Loucy (cell line): Measurements from ENCODE around the gene PIK3R1.

ENCODE experiments used
- H2AFZ ChIP-seq: fragments of 200-600 bp; sonication (generic); 2 replicates; pipeline ENCODE4 v1.6.0; 2016; ENCODE audit warnings: antibody characterized with exemption, mild to moderate bottlenecking, low read length, moderate library complexity
- H3F3A ChIP-seq: fragments of 200-600 bp; 2 replicates; pipeline ENCODE4 v1.6.0; 2016; ENCODE audit warnings: antibody characterized with exemption, low read depth, mild to moderate bottlenecking
- H3K27me3 ChIP-seq: fragments of 200-600 bp; sonication (generic); 2 replicates; pipeline ENCODE4 v1.6.1; 2014; ENCODE audit warnings: low read length, mild to moderate bottlenecking; ENCODE audit not compliant: insufficient read depth, poor library complexity, severe bottlenecking
- H3K36me3 ChIP-seq: fragments of 200-600 bp; sonication (generic); 2 replicates; pipeline ENCODE4 v1.6.1; 2016; ENCODE audit warnings: low read length; ENCODE audit not compliant: insufficient read depth
- H3K4me1 ChIP-seq: fragments of 200-600 bp; sonication (generic); 2 replicates; pipeline ENCODE4 v1.5.1; 2014; ENCODE audit warnings: low read length, mild to moderate bottlenecking; ENCODE audit not compliant: insufficient read depth, poor library complexity, severe bottlenecking
- H3K4me2 ChIP-seq: fragments of 200-600 bp; sonication (generic); 2 replicates; pipeline ENCODE4 v1.6.0; 2014; ENCODE audit warnings: antibody characterized with exemption, low read length, low read depth, mild to moderate bottlenecking; ENCODE audit not compliant: poor library complexity, severe bottlenecking
- H3K4me3 ChIP-seq: fragments of 200-600 bp; sonication (generic); 2 replicates; pipeline ENCODE4 v1.5.1; 2014; ENCODE audit warnings: low read length, mild to moderate bottlenecking, mixed read lengths; ENCODE audit not compliant: poor library complexity, severe bottlenecking
- H3K79me2 ChIP-seq: fragments of 200-600 bp; sonication (generic); 2 replicates; pipeline ENCODE4 v1.6.1; 2014; ENCODE audit warnings: low read length; ENCODE audit not compliant: insufficient read depth
- H3K9ac ChIP-seq: fragments of 200-600 bp; sonication (generic); 2 replicates; pipeline ENCODE4 v1.6.0; 2014; ENCODE audit warnings: mild to moderate bottlenecking, low read depth, low read length, moderate library complexity; ENCODE audit not compliant: poor library complexity, severe bottlenecking
- H3K9me2 ChIP-seq: fragments of 200-600 bp; sonication (generic); replicated peaks from 2 replicates; pipeline ENCODE4 v1.6.1; 2016; ENCODE audit warnings: low read depth, low read length, mixed read lengths
- H3K9me3 ChIP-seq: fragments of 200-600 bp; sonication (generic); 2 replicates; pipeline ENCODE4 v1.6.1; 2014; ENCODE audit warnings: mild to moderate bottlenecking, antibody characterized with exemption, low read length, low read depth; ENCODE audit not compliant: insufficient read depth
- H4K20me1 ChIP-seq: fragments of 200-600 bp; sonication (generic); 2 replicates; pipeline ENCODE4 v1.6.0; 2014; ENCODE audit warnings: antibody characterized with exemption, low read length, mild to moderate bottlenecking; ENCODE audit not compliant: insufficient read depth, poor library complexity, severe bottlenecking
- EZH2phosphoT487 ChIP-seq: fragments of 200-600 bp; IDR thresholded peaks from 2 replicates; pipeline ENCODE4 v1.6.1; 2018; ENCODE audit warnings: antibody characterized with exemption, mild to moderate bottlenecking, moderate library complexity, borderline replicate concordance
- TF ChIP-seq, protein P1 (sequence below): fragments of 200-600 bp; sonication (generic); conservative IDR thresholded peaks from 2 replicates; pipeline ENCODE4 v1.5.1; 2014; ENCODE audit warnings: mild to moderate bottlenecking, antibody characterized with exemption, low read length

PIK3R1 gene

DNA sequence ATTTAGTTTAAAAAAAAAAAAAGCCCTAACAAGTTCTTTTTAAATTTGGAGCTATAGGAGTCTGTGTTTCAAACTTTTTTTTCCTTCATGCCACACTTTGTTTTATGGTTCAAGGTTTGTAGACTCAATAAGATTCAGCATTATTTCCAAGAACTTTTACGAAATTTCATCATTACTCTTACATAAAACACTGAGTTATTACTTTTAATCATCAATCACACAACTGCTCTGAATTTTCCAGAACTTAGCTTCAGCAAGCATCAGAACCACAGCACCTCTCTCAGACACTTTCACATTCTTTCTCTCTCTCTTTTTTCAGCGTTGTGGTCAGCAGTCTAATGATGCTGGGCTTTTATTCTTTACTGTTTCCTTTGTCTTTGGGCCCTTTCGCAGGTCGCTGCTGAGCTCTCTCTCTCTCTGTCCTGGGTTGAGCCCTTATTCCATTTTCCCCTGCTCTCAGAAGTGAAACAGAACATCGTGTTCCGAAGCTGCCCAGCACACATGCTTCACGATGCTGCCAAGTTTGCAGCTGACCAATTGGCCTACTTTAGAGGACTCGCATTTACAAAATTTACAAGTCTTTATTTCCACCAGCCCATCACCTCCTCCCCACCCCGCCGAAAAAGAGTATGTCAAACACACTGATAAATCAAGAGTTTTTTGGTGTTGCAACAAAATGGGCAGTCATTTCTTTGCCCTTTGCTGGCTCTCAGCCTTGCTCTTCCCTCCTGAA is 44.6 kb upstream of the PIK3R1 start:
- H3K4me1 ChIP-seq, result no peaks in the 10 kb centered on the region
- H2AFZ ChIP-seq, result no peak overlapping the region
- TF ChIP-seq EZH2phosphoT487, result no peak
- TF ChIP-seq, protein P1, sequence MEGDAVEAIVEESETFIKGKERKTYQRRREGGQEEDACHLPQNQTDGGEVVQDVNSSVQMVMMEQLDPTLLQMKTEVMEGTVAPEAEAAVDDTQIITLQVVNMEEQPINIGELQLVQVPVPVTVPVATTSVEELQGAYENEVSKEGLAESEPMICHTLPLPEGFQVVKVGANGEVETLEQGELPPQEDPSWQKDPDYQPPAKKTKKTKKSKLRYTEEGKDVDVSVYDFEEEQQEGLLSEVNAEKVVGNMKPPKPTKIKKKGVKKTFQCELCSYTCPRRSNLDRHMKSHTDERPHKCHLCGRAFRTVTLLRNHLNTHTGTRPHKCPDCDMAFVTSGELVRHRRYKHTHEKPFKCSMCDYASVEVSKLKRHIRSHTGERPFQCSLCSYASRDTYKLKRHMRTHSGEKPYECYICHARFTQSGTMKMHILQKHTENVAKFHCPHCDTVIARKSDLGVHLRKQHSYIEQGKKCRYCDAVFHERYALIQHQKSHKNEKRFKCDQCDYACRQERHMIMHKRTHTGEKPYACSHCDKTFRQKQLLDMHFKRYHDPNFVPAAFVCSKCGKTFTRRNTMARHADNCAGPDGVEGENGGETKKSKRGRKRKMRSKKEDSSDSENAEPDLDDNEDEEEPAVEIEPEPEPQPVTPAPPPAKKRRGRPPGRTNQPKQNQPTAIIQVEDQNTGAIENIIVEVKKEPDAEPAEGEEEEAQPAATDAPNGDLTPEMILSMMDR, result no peak
- H3K4me2 ChIP-seq, result no peak overlapping the region
- no peaks in the 10 kb centered on the region for H4K20me1 ChIP-seq
- H3K27me3 ChIP-seq, result no peaks in the 10 kb centered on the region
- no peaks in the 10 kb centered on the region for H3F3A ChIP-seq
- no peaks in the 10 kb centered on the region for H3K9me3 ChIP-seq
- no peaks in the 10 kb centered on the region for H3K36me3 ChIP-seq
- no peaks in the 10 kb centered on the region for H3K79me2 ChIP-seq
- H3K4me3 ChIP-seq, result no peak overlapping the region
- no peak overlapping the region for H3K9ac ChIP-seq
- H3K9me2 ChIP-seq, result no peaks in the 10 kb centered on the region

DNA sequence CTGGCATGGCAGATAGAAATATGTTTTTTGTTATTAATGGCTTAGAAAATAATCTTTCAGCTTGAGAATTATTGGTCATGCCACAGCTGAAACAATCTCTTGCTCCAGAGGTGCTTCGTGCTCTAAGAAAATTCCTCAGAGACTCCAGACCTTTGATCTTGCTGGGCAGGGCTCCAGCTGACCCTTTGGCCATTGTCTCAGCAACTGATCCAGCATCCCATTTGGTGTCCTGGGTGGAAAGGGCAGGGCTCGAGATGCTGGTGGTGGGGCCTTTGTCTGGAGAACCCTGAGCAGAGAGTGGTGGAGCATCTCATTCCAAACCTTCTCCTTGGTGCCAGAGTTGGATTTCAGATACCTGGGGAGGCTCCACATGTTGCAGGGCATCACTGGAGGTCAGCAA is 43.2 kb upstream of the PIK3R1 start:
- no peaks in the 10 kb centered on the region for H3K9me2 ChIP-seq
- H3K79me2 ChIP-seq, result no peaks in the 10 kb centered on the region
- no peak for TF ChIP-seq EZH2phosphoT487
- TF ChIP-seq, protein P1, result no peak
- H3K4me2 ChIP-seq, result no peak overlapping the region
- no peaks in the 10 kb centered on the region for H3K9me3 ChIP-seq
- H3F3A ChIP-seq, result no peaks in the 10 kb centered on the region
- no peaks in the 10 kb centered on the region for H3K27me3 ChIP-seq
- H2AFZ ChIP-seq, result no peak overlapping the region
- no peaks in the 10 kb centered on the region for H4K20me1 ChIP-seq
- H3K4me3 ChIP-seq, result no peak overlapping the region
- H3K36me3 ChIP-seq, result no peaks in the 10 kb centered on the region
- H3K4me1 ChIP-seq, result no peaks in the 10 kb centered on the region
- H3K9ac ChIP-seq, result no peak overlapping the region

DNA sequence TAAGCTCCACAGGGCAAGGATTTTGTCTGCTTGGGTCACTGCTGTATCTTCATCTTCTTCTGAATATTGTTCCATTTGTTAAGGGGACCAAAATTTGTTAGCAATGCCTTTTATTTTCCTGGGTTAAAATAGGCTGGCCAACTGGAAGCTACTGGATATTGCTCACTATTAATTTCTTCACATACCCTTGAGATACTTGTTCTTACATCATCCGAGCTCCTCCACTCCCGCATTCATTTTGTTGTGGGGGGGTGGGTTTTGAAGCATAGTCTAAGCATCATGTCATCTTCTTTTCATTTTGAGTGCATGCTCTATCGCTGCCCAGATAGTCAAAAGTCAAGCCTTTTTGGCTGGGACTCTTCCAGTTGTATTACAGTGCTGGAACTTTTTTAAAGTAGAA is 42.5 kb upstream of the PIK3R1 start:
- H3K9ac ChIP-seq, result no peak overlapping the region
- H3K36me3 ChIP-seq, result no peaks in the 10 kb centered on the region
- H3K79me2 ChIP-seq, result no peaks in the 10 kb centered on the region
- no peak overlapping the region for H3K4me2 ChIP-seq
- no peaks in the 10 kb centered on the region for H3K9me3 ChIP-seq
- H3K9me2 ChIP-seq, result no peaks in the 10 kb centered on the region
- no peak overlapping the region for H2AFZ ChIP-seq
- no peaks in the 10 kb centered on the region for H3K4me1 ChIP-seq
- TF ChIP-seq, protein P1, result no peak
- no peak for TF ChIP-seq EZH2phosphoT487
- H3F3A ChIP-seq, result no peaks in the 10 kb centered on the region
- no peaks in the 10 kb centered on the region for H3K27me3 ChIP-seq
- H4K20me1 ChIP-seq, result no peaks in the 10 kb centered on the region
- no peak overlapping the region for H3K4me3 ChIP-seq
